BE2C (cell line): ENCODE data around the gene KLF3.
A peak's percentile ranks its signal among the peaks of the same experiment; 100 is the strongest.

Experiments used
- DNase-seq: peaks from one replicate; pipeline ENCODE4 v3.0.0-alpha.2; 2020
- H3K27me3 ChIP-seq: fragments of 250-450 bp; sonication (Bioruptor Pico); 2 replicates; pipeline ENCODE4 v1.5.1; 2020; ENCODE audit warnings: mild to moderate bottlenecking
- H3K36me3 ChIP-seq: fragments of 250-450 bp; sonication (Bioruptor Pico); 2 replicates; pipeline ENCODE4 v1.5.1; 2020; ENCODE audit warnings: mild to moderate bottlenecking
- H3K4me1 ChIP-seq: fragments of 250-450 bp; sonication (Bioruptor Pico); 2 replicates; pipeline ENCODE4 v1.5.1; 2020
- H3K4me3 ChIP-seq: 2 replicates; pipeline ENCODE4 v1.5.1; 2011; ENCODE audit warnings: low read depth, low read length
- H3K9me3 ChIP-seq: fragments of 250-450 bp; sonication (Bioruptor Pico); 2 replicates; pipeline ENCODE4 v1.5.1; 2020
- CTCF ChIP-seq: IDR thresholded peaks from 2 replicates; pipeline ENCODE4 v1.5.1; 2012; ENCODE audit warnings: mild to moderate bottlenecking, low read depth, low read length

Gene KLF3

GRCh38 chr4:38728631-38729141 is 64.7 kb downstream of the KLF3 start:
- H3K27me3 ChIP-seq, result no peaks in the 10 kb centered on the region
- H3K4me1 ChIP-seq, result no peaks in the 10 kb centered on the region
- H3K4me3 ChIP-seq, result no peak overlapping the region
- 0 out of 2 replicates have a peak, but pooled peaks have one; percentile 3 for TF ChIP-seq CTCF
- no peaks in the 10 kb centered on the region for H3K36me3 ChIP-seq
- no peak for DNase-seq
- H3K9me3 ChIP-seq, result no peaks in the 10 kb centered on the region

GRCh38 chr4:38730493-38730829 is 66.5 kb downstream of the KLF3 start:
- no peak for TF ChIP-seq CTCF
- H3K4me3 ChIP-seq, result no peak overlapping the region
- H3K4me1 ChIP-seq, result no peaks in the 10 kb centered on the region
- no peaks in the 10 kb centered on the region for H3K27me3 ChIP-seq
- no peak for DNase-seq
- H3K9me3 ChIP-seq, result no peaks in the 10 kb centered on the region
- no peaks in the 10 kb centered on the region for H3K36me3 ChIP-seq

DNA sequence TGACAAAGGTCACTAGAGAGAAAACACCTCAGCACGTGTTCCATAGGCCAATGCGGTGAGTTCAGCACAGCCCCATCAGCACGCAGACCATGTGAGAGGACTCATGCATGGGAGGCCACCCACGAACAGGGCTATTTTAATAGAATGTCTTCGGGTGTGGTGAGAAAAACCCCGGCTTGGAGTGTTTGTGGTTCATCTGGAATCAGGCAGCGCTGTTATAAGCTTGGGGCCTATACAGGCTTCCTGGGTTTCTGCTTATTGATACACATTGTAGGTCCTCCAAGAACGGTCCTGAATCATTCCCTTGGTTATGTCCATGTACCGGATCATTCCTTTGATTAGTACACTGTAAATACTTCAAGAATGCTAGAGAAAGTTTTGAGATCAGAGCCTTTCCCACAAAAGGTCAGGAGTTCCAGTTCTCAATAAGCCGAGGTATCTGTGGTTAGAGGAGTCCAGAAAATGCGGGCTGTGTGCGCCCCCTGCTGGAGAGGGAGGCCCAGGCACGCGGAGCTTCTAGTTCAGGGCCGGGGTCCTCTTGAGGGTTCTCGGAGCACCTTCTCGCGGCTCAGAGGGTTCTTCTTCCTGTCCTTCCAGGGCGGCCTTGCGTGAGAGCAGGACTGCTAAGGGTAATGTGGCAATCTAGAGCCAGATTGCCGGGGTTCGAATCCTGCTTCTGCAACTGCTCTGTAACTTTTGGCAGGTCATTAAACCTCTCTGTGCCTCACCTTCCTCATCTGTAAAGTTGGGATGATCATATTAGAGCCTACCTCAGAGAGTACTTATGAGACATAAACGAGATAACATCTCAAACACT is 67.0 kb downstream of the KLF3 start:
- DNase-seq, result peak; percentile 84
- Histone ChIP-seq H3K9me3 (no peaks in the 10 kb centered on the region), H3K27me3 (no peaks in the 10 kb centered on the region), H3K36me3 (no peaks in the 10 kb centered on the region), H3K4me1 (no peaks in the 10 kb centered on the region), H3K4me3 (no peak overlapping the region)
- peak; percentile 95 for TF ChIP-seq CTCF

GRCh38 chr4:38733663-38734062 is 69.7 kb downstream of the KLF3 start:
- Histone ChIP-seq H3K27me3 (no peaks in the 10 kb centered on the region), H3K9me3 (no peaks in the 10 kb centered on the region), H3K4me3 (no peak overlapping the region), H3K4me1 (no peaks in the 10 kb centered on the region), H3K36me3 (no peaks in the 10 kb centered on the region)
- TF ChIP-seq CTCF, result no peak
- DNase-seq, result no peak

DNA sequence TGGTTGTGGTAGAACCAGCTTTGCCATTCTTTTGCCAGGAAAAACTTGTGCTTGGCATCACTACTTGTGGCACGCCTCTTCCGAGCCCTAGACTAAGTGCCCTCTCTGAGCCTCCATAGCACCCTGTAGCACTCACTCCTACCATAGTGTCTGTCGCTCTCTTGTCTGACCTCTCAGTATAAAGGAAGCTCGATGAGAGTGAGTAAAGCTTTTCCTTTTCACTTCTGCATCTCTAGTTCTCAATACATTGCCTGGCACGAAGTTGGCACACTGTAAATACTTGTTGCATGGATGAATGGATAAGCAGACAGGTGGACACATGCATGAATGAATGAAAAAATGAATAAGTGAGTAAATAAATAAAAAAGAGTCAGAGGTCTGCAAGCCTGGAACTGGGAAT is 70.4 kb downstream of the KLF3 start:
- TF ChIP-seq CTCF, result no peak
- DNase-seq, result no peak

GRCh38 chr4:38734911-38735310 is 70.9 kb downstream of the KLF3 start:
- no peaks in the 10 kb centered on the region for H3K27me3 ChIP-seq
- TF ChIP-seq CTCF, result no peak
- no peak overlapping the region for H3K4me3 ChIP-seq
- H3K9me3 ChIP-seq, result no peaks in the 10 kb centered on the region
- H3K36me3 ChIP-seq, result no peaks in the 10 kb centered on the region
- H3K4me1 ChIP-seq, result no peaks in the 10 kb centered on the region
- no peak for DNase-seq

More for the DNA sequence above, 70.4 kb downstream of the KLF3 start:
- no peaks in the 10 kb centered on the region for H3K9me3 ChIP-seq
- H3K4me1 ChIP-seq, result no peaks in the 10 kb centered on the region
- no peak overlapping the region for H3K4me3 ChIP-seq
- no peaks in the 10 kb centered on the region for H3K27me3 ChIP-seq
- no peaks in the 10 kb centered on the region for H3K36me3 ChIP-seq
